ENCODE measurements around the gene CIAO1. TPM values are rescaled to one million over a fixed set of nuclear protein-coding genes. Genes with fewer than 3 reads are reported as not detected.

CIAO1 gene
- total RNA-seq, 1 experiment from 2014 or later: 85.3 TPM

DNA sequence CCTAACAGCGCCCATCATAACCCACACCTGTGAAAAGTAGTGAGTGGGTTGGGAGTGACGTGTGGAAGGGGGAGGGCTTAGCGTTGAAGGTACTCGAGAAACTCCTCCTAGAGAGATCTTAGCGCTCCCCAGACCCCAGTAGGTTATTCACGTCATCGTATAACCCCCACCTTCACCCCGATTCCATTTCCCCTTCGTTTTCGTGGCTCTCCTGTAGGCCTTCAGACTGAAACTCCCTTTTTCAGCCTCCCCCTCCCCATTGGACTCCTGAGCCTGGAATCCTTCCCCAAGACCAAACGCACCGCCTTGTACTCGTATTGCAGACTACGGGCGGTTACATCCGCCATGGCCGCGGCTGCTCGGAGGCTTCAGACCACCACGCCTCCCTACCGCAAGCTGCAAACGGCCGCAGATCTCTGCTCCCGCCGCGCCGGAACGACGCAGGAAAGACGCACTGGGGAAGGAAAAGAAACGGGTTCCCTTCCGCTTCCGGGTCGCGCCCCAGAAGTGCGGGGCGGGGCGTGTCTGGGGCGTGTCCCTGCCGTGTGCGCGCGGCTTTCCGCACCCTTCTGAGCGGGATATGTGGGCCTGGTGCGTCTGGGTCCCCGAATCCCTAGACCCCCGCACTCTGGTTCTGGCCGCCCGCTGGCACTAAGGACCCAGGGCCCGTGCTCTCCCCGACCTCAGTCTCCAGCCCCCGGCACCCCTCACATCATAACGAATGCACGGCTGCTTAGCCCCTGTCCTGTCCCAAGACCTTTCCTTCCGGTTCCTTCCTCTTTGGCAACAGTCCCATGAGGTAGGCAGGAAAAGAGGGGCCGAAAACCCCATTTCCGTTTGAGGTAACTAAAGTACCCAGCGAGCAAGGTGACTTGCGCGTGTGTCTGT lies 39.3 kb downstream of the CIAO1 start, which contains the start of gene SNRNP200:
TSS of gene SNRNP200 (minus strand) at position 456 of the 888 bp plus-strand sequence. CDS start at position 347, 109 bp downstream.
- intact Hi-C loops (cut with micrococcal nuclease; ENCODE audit: unreplicated experiment): loop anchor here (1.0 to 5.0 kb wide), 4 partner anchors 31 to 227 kb away; partner anchors contain the start of gene CIAO1
- peak within 1 kb of the TSS; percentile 98 for H3K4me2 ChIP-seq
- no peaks in the 10 kb centered on the region for H3K27me3 ChIP-seq (ENCODE audit: insufficient read depth, low read depth)
- peaks cover 38% of the 10 kb centered on the region for H3K36me3 ChIP-seq (ENCODE audit: low read depth)
- H4K20me1 ChIP-seq (ENCODE audit: insufficient read depth): peaks cover 22% of the 10 kb centered on the region; the same call in 1 of the 2 replicates
- DNase-seq: peak; percentile 84 to 88
- H3K27ac ChIP-seq: peak within 1 kb of the TSS; percentile 51
- peaks cover 21% of the 10 kb centered on the region for H3K4me1 ChIP-seq (replicated peaks; ENCODE audit: insufficient read depth)
- H3K79me2 ChIP-seq (ENCODE audit: low read depth): peaks cover 56% of the 10 kb centered on the region
- H3K4me3 ChIP-seq: peak within 1 kb of the TSS; percentile 86
- H2AFZ ChIP-seq: peak within 1 kb of the TSS; percentile 95
- ChIA-PET POLR2A (ENCODE audit: unreplicated experiment) (interaction anchor here (0.5 to 0.7 kb wide), 4 partner anchors 10 to 312 kb away, joined by 3 to 5 read pairs (median 3); no protein-coding TSS in a partner anchor), CTCF (interaction anchor here (0.5 to 0.6 kb wide), 2 partner anchors 30 to 235 kb away, joined by 3 to 4 read pairs; no protein-coding TSS in a partner anchor)
- TF ChIP-seq, protein P1, sequence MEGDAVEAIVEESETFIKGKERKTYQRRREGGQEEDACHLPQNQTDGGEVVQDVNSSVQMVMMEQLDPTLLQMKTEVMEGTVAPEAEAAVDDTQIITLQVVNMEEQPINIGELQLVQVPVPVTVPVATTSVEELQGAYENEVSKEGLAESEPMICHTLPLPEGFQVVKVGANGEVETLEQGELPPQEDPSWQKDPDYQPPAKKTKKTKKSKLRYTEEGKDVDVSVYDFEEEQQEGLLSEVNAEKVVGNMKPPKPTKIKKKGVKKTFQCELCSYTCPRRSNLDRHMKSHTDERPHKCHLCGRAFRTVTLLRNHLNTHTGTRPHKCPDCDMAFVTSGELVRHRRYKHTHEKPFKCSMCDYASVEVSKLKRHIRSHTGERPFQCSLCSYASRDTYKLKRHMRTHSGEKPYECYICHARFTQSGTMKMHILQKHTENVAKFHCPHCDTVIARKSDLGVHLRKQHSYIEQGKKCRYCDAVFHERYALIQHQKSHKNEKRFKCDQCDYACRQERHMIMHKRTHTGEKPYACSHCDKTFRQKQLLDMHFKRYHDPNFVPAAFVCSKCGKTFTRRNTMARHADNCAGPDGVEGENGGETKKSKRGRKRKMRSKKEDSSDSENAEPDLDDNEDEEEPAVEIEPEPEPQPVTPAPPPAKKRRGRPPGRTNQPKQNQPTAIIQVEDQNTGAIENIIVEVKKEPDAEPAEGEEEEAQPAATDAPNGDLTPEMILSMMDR (conservative IDR thresholded peaks at IDR 0.05): no peak
- no peak for TF ChIP-seq EZH2 (IDR thresholded peaks at IDR 0.05; ENCODE audit: low read depth)
- H3K9me3 ChIP-seq (ENCODE audit: insufficient read depth, low read depth): no peaks in the 10 kb centered on the region
- no peaks in the 10 kb centered on the region for H3K9me2 ChIP-seq (ENCODE audit: insufficient read depth)
- BruUV-seq (replicated peaks): no TSS peak
- peaks cover 10% of the 10 kb centered on the region; the same call in 1 of the 2 replicates for H3F3A ChIP-seq (ENCODE audit: insufficient read depth, low read depth)

DNA sequence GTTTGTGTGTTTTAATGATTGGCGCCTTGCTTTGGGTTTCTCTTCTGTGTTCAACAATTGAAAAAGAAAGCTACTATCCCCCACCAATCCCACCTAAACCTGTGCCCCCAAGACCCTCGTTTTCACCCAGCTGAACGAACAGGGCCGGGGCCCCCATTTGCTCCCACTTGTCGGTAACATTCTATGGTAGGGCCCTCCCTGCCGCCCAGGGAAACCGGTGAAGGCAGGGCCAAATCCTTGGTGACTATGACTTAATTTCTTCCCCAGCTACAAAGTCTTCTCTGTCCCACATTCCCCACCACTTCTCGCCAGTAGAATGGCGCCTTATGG lies 39.9 kb downstream of the CIAO1 start:
- DNase-seq: no peak
- Histone ChIP-seq H2AFZ (peak overlapping the region; percentile 95), H3K4me3 (peak overlapping the region; percentile 86), H3K9me2 (ENCODE audit: insufficient read depth) (no peaks in the 10 kb centered on the region), H3K36me3 (ENCODE audit: low read depth) (peaks cover 34% of the 10 kb centered on the region), H3K4me1 (replicated peaks; ENCODE audit: insufficient read depth) (peaks cover 21% of the 10 kb centered on the region), H3K9me3 (ENCODE audit: insufficient read depth, low read depth) (no peaks in the 10 kb centered on the region), H3K4me2 (peak overlapping the region; percentile 98), H3K79me2 (ENCODE audit: low read depth) (peaks cover 56% of the 10 kb centered on the region), H3K27me3 (ENCODE audit: insufficient read depth, low read depth) (no peaks in the 10 kb centered on the region), H3K27ac (peak overlapping the region; percentile 51), H3F3A (ENCODE audit: insufficient read depth, low read depth) (peaks cover 10% of the 10 kb centered on the region; the same call in 1 of the 2 replicates), H4K20me1 (ENCODE audit: insufficient read depth) (peaks cover 22% of the 10 kb centered on the region; the same call in 1 of the 2 replicates)
- TF ChIP-seq, protein P1 (conservative IDR thresholded peaks at IDR 0.05): no peak
- TF ChIP-seq EZH2 (IDR thresholded peaks at IDR 0.05; ENCODE audit: low read depth): no peak
- intact Hi-C loops (cut with micrococcal nuclease; ENCODE audit: unreplicated experiment): loop anchor here (1.0 to 5.0 kb wide), 4 partner anchors 30 to 226 kb away; partner anchors contain the start of gene CIAO1
- ChIA-PET POLR2A (ENCODE audit: unreplicated experiment) (interaction anchor here (0.6 to 0.7 kb wide), 2 partner anchors 10 to 312 kb away, joined by 3 read pairs; no protein-coding TSS in a partner anchor), CTCF (no interaction called here)
- TSS peak; percentile 92 for BruUV-seq (replicated peaks)

DNA sequence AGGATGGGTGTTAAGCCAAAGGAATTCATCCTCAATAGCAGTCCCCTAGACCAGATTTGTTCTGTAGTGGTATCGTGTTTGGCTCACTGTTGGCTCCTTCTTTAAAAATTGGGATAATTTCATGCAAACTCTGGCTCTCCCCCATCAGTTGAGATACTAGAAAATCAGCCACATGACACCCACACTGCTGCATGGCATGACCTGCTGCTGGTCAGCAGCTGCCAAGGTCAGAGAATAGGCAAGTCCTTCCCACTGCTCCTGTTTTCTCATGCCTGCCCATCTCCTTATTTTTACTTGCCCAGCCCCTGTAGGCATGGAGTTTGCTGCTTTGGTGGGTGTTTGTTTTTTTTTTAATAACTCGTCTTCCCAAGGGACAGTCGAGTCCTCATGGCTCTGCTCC lies 40.3 kb downstream of the CIAO1 start:
- Histone ChIP-seq H3K4me3 (peak overlapping the region; percentile 86), H3K4me2 (peak overlapping the region; percentile 98), H3K27ac (peak overlapping the region; percentile 51), H3K36me3 (ENCODE audit: low read depth) (peaks cover 30% of the 10 kb centered on the region), H3K9me2 (ENCODE audit: insufficient read depth) (no peaks in the 10 kb centered on the region), H3F3A (ENCODE audit: insufficient read depth, low read depth) (peaks cover 10% of the 10 kb centered on the region; the same call in 1 of the 2 replicates), H3K4me1 (replicated peaks; ENCODE audit: insufficient read depth) (peaks cover 21% of the 10 kb centered on the region), H4K20me1 (ENCODE audit: insufficient read depth) (peaks cover 18% of the 10 kb centered on the region; the same call in 1 of the 2 replicates), H3K9me3 (ENCODE audit: insufficient read depth, low read depth) (no peaks in the 10 kb centered on the region), H3K27me3 (ENCODE audit: insufficient read depth, low read depth) (no peaks in the 10 kb centered on the region), H3K79me2 (ENCODE audit: low read depth) (peaks cover 52% of the 10 kb centered on the region), H2AFZ (peak overlapping the region; percentile 95)
- POLR2A ChIA-PET (ENCODE audit: unreplicated experiment): interaction anchor here (0.6 to 0.7 kb wide), 2 partner anchors 9 to 311 kb away, joined by 3 read pairs; no protein-coding TSS in a partner anchor
- no TSS peak for BruUV-seq (replicated peaks)
- no peak for DNase-seq
- CTCF ChIA-PET: no interaction called here
- intact Hi-C loops (cut with micrococcal nuclease; ENCODE audit: unreplicated experiment): loop anchor here (5.0 kb wide), 1 partner anchor 226 kb away; no protein-coding TSS in a partner anchor
- no peak for TF ChIP-seq EZH2 (IDR thresholded peaks at IDR 0.05; ENCODE audit: low read depth)
- TF ChIP-seq, protein P1 (conservative IDR thresholded peaks at IDR 0.05): no peak

Measured in PC-9 (cell line).